ENCODE results near the gene ZNF571.

The ZNF571 gene

GRCh38 chr19:37594304-37594981, at the start of gene ZNF571, which contains the start of gene ZNF540:
ZNF571 (minus strand) TSS chr19:37594792; CDS start chr19:37586676, 8,116 bp downstream.
ZNF540 (plus strand) TSS chr19:37594876; CDS start chr19:37598448, 3,572 bp downstream.
- DNase-seq (ENCODE audit: low spot score): peak; percentile 95

- no peak for DNase-seq (ENCODE audit: low spot score)
Measured at GRCh38 chr19:37635076-37636056, 40.8 kb upstream of the ZNF571 start.

GRCh38 chr19:37594982-37595382, 390 bp upstream of the ZNF571 start:
- DNase-seq (ENCODE audit: low spot score): no peak

- DNase-seq (ENCODE audit: low spot score): no peak
Measured at GRCh38 chr19:37593996-37594303, 642 bp downstream of the ZNF571 start.

GRCh38 chr19:37583340-37583739, 11.3 kb downstream of the ZNF571 start:
- no peak for DNase-seq (ENCODE audit: low spot score)

- no peak for DNase-seq (ENCODE audit: low spot score)
Measured at GRCh38 chr19:37572203-37572602, 22.4 kb downstream of the ZNF571 start.

GRCh38 chr19:37565370-37565669, 29.3 kb downstream of the ZNF571 start:
- DNase-seq (ENCODE audit: low spot score): no peak

- DNase-seq (ENCODE audit: low spot score): no peak
Measured at GRCh38 chr19:37564624-37565369, 29.8 kb downstream of the ZNF571 start.

GRCh38 chr19:37563518-37563917, 31.1 kb downstream of the ZNF571 start:
- DNase-seq (ENCODE audit: low spot score): no peak

GRCh38 chr19:37551129-37551993, 43.2 kb downstream of the ZNF571 start:
- peak; percentile 42 for DNase-seq (ENCODE audit: low spot score)

GRCh38 chr19:37537391-37537947, 57.1 kb downstream of the ZNF571 start:
- DNase-seq (ENCODE audit: low spot score): no peak

GRCh38 chr19:37519890-37520289, 74.7 kb downstream of the ZNF571 start:
- no peak for DNase-seq (ENCODE audit: low spot score)
